GM10266 (cell line): ENCODE results near the gene NR1D2.
"Not testable (repeated sequence)": the region's sequence is repeated elsewhere in the genome, so short reads cannot be mapped to it uniquely, and the experiment has no call there.

Experiments used
- DNase-seq: peaks from one replicate; pipeline ENCODE4 v3.0.0; 2012; ENCODE audit errors: extremely low spot score
- TF ChIP-seq, protein P1 (sequence below): IDR thresholded peaks from 2 replicates; pipeline ENCODE4 v1.5.1; 2012; ENCODE audit warnings: mild to moderate bottlenecking, low read depth; ENCODE audit not compliant: control insufficient read depth, insufficient read depth; ENCODE audit errors: missing control alignments

The NR1D2 gene

DNA sequence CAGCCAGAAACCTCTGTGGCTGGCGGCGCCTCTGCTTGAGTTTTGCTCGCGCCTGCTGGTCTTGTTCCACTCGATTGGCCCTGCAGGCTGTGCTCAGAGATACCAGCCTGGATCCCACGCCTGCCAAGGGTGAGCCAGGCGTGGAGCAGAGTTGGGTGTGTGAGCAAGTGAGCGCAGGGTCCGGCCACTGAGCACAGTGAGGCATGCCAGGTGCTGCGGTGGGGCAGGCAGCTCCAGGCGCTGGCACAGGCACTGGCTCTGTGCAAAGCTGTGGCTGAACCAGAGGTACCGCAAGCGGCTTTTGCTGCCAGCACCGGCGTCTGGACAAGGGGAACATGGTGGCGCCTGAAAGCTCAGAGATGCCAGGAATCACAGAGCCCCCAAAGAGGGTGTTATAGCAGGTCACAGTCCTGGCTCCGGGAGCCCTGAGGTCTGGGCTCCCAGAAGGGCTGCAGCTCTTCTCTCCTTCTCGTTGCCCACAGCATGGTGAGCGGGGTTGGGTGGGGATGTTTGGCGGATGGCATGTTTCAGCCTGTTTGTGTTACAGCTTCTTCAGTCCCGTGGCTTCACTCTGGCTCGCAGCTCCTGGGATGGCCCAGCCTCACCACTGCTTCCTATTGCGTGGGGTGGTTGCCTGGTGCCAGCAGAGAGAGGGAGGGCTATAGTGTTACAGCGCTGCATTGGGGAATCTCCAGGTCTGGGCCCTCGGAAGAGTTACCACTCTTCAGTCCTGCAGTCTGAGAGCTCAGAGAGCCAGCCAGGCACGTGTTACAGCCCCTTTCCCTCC is 73.9 kb downstream of the NR1D2 start:
- no peak for DNase-seq
- TF ChIP-seq, protein P1, sequence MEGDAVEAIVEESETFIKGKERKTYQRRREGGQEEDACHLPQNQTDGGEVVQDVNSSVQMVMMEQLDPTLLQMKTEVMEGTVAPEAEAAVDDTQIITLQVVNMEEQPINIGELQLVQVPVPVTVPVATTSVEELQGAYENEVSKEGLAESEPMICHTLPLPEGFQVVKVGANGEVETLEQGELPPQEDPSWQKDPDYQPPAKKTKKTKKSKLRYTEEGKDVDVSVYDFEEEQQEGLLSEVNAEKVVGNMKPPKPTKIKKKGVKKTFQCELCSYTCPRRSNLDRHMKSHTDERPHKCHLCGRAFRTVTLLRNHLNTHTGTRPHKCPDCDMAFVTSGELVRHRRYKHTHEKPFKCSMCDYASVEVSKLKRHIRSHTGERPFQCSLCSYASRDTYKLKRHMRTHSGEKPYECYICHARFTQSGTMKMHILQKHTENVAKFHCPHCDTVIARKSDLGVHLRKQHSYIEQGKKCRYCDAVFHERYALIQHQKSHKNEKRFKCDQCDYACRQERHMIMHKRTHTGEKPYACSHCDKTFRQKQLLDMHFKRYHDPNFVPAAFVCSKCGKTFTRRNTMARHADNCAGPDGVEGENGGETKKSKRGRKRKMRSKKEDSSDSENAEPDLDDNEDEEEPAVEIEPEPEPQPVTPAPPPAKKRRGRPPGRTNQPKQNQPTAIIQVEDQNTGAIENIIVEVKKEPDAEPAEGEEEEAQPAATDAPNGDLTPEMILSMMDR = no peak

DNA sequence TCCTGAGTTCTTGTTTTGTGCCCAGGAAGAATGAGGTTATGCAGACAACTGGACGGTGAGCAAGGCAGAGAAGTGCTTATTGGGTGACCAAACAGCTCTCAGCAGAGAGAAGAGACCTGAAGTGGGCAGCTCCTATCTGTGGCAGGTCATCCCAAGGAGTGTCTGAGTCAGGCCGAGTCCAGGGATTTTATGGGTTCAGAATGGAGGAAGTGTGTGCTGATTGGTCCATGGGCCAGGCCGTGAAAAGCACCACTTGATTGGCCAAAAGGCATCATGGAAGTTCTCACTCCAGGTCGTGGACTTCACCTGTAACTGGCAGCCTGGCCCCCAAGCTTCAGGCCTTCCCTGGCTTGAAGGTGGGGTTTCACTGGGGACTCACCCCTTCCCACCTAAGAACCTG is 74.5 kb downstream of the NR1D2 start:
- TF ChIP-seq, protein P1 = no peak
- no peak for DNase-seq

DNA sequence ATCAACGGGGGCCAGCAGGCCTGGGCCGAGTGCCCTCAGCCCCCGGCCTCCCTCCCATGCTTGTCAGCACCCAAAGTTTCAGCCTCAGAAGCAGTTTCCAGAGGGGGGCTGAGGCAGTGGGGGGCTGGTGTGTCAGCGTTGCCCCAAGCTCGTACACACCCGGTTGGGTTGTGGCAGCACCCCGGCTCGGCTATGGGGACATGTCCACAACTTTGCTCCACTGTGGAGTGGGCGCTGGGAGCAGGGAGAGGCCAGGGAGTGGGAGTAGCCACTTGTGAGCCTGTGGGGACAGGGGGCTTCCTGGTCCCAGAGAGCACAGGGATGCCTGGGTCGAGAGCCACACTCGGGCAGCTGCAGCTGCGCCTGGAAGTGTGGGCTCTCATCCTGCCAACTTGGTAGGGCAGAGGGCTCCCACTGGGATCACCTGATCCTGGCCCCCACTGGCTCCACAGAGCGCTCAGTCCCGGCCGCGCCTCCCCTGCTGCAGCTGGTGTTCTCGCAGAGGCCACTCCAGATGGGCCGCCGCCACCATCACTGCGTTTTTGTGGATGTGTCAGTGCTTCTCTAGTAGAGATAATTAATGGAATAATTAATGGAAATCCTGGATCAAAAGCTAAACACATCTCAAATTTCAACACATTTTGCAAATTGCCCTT is 75.1 kb downstream of the NR1D2 start:
- TF ChIP-seq, protein P1 = no peak
- DNase-seq = no peak

DNA sequence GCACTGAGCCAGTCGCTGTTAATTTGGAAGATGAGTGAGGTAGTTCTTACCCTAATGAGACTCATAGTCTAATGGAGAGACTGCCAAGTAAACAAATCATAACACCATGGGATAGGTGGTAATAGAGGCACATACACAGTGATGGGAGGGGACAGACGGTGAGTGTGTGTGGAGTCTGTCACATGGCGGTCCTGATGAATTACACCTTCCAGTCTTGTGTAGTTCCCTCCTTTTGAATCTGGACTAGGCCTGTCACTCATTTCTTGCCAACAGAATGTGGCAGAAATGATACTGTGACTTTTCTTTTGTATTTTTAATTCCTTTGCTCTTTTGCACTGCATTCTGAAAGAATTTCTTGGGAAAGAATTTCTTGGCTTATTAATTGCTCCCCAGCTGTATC is 78.1 kb downstream of the NR1D2 start:
- TF ChIP-seq, protein P1 = no peak
- DNase-seq = no peak

DNA sequence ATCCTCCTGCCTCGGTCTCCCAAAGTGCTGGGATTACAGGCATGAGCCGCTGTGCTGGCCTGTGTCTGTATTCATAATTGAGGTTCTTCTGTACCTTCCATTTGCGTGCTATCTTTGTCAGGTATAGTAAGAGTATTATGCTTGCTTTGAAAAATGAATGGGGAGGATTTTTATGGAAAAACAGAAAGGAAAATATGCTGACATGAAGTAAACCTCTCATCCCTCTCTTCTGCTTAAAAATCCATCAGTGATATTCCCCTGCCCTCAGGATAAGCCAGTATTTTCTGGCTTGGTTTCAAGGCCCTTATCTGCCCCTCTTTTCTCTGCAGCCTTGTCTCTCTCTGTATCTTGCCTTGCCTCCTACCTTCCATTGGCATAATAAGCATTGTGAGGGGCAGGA is 80.7 kb downstream of the NR1D2 start:
- TF ChIP-seq, protein P1 = no peak
- DNase-seq = no peak

DNA sequence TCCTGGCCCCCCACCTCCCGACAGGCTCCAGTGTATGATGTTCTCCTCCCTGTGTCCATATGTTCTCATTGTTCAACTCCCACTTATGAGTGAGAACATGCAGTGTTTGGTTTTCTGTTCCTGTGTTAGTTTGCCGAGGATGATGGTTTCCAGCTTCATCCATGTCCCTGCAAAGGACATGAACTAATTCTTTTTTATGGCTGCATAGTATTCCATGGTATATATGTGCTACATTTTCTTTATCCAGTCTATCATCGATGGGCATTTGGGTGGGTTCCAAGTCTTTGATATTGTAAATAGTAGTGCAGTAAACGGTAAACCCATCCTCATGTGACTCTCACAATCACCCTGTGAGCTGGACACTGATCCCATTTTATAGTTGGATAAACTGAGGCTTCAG is 81.6 kb downstream of the NR1D2 start:
- not testable (repeated sequence) for DNase-seq

DNA sequence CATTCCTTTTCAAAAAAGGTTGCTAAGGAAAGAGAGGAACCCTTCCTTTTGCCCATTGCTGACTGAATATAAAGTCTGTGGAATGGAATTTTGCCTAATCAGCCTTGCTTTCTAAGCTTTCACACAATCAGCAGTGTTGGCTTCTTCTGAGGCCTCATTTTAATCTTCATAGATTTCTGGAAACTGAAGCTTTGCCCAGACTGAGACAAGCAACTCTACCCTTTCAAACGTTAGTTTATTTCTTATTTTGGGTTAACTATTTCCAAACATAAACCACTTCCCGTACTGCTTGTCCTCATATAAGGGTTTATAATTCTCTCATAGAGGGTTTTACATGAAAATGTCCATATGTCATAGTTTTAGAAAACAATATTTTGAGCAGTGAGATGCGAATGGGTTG is 82.9 kb downstream of the NR1D2 start:
- DNase-seq = no peak
- TF ChIP-seq, protein P1 = no peak
